Measurements from ENCODE around the gene TSC22D4. TPM values are rescaled to one million over a fixed set of nuclear protein-coding genes. Genes with fewer than 3 reads are reported as not detected.

Gene TSC22D4
- total RNA-seq, 2 donors from 2014 or later, result 25.7 to 45.5 TPM

DNA sequence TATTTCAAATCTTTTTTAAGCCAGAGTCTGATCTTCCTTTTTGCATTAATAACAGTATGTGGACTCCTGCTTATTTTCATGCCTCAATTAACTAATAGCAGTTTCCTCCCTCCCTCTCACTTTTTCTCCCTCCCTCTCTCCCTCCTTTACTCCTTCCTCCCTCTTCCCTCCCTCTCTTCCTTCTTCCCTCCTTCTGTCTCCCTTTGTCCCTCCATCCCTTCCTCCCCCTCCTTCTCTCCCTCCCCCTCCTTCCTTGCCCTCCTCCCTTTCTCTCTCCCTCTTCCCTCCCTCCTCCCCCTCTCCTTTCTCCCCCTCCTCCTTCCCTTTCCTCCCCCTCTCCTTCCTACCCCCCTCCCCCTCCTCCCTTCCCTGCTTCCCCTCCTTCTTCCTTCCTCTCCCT is 52.5 kb downstream of the TSC22D4 start:
- Histone ChIP-seq H3K9me3 (no peaks in the 10 kb centered on the region), H3K36me3 (peaks cover 1% of the 10 kb centered on the region), H3K27ac (no peak overlapping the region), H3K4me3 (no peak overlapping the region), H3K27me3 (replicated peaks; ENCODE audit: insufficient read depth) (no peaks in the 10 kb centered on the region), H3K4me1 (ENCODE audit: control insufficient read depth in 1 of 2, low read depth in 2 of 2) (peaks cover 14 to 18% of the 10 kb centered on the region in 2 donors)
- DNase-seq (ENCODE audit: low spot score) (no peak), ATAC-seq (ENCODE audit: insufficient number of reproducible peaks, low FRiP score, low read depth) (no peak)
- TF ChIP-seq, protein P1, sequence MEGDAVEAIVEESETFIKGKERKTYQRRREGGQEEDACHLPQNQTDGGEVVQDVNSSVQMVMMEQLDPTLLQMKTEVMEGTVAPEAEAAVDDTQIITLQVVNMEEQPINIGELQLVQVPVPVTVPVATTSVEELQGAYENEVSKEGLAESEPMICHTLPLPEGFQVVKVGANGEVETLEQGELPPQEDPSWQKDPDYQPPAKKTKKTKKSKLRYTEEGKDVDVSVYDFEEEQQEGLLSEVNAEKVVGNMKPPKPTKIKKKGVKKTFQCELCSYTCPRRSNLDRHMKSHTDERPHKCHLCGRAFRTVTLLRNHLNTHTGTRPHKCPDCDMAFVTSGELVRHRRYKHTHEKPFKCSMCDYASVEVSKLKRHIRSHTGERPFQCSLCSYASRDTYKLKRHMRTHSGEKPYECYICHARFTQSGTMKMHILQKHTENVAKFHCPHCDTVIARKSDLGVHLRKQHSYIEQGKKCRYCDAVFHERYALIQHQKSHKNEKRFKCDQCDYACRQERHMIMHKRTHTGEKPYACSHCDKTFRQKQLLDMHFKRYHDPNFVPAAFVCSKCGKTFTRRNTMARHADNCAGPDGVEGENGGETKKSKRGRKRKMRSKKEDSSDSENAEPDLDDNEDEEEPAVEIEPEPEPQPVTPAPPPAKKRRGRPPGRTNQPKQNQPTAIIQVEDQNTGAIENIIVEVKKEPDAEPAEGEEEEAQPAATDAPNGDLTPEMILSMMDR (IDR thresholded peaks at IDR 0.05), result no peak

DNA sequence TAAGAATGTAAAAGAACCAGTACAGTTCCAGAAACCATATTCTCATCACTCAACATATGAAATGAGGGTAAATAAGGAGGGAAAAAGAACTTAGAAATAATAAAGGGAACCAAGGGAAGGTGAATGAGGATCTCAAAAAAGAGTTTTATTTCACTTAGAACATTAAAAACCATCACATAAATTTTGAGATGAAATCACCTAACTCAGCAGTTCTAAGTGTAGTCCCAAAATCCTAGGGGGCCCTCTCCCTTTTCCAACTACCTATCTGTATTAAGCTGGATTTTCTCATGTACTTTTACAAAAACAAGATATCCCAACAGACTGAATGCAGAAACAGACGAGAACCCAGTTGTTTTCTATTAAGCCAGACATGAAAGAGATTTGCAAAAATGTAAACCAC is 53.7 kb downstream of the TSC22D4 start:
- H3K4me3 ChIP-seq, result no peak overlapping the region
- no peak for DNase-seq (ENCODE audit: low spot score)
- no peaks in the 10 kb centered on the region for H3K9me3 ChIP-seq
- H3K36me3 ChIP-seq, result no peaks in the 10 kb centered on the region
- TF ChIP-seq, protein P1 (IDR thresholded peaks at IDR 0.05), result no peak
- peaks cover 5 to 7% of the 10 kb centered on the region in 2 donors for H3K4me1 ChIP-seq (ENCODE audit: control insufficient read depth in 1 of 2, low read depth in 2 of 2)
- no peak for ATAC-seq (ENCODE audit: insufficient number of reproducible peaks, low FRiP score, low read depth)
- H3K27me3 ChIP-seq (replicated peaks; ENCODE audit: insufficient read depth), result no peaks in the 10 kb centered on the region
- no peak overlapping the region for H3K27ac ChIP-seq

GRCh38 chr7:100423315-100423714 is 55.7 kb downstream of the TSC22D4 start:
- no peak overlapping the region for H3K4me3 ChIP-seq
- ATAC-seq (ENCODE audit: insufficient number of reproducible peaks, low FRiP score, low read depth), result no peak

DNA sequence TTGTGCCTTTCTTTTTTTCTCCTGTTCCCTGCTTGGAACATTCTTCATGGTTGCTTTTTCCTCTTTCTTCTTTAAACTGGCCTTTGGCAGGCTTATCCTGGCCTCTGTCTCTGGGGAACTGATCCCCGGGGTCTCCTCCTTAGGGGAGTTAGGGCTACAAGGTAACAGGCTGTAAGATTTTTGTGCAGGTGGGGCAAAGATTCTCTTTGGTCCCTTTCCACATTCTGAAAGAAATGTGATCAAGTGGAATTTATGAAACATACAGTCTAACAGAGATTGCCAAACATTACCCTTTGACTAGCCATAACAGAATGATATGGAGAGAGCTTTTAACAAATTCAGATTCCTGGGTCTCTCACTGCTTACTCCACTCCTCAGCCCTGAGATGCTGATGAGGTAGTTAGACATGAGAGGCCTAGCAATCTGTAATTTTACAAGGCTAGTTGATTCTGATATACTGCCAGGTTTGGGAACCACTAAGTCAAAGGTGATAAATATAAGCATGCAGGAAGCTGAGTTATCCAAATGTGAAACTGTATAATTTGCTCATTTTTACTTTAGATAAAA is 59.3 kb downstream of the TSC22D4 start:
- TF ChIP-seq, protein P1 (IDR thresholded peaks at IDR 0.05), result no peak
- H3K9me3 ChIP-seq, result no peaks in the 10 kb centered on the region
- DNase-seq (ENCODE audit: low spot score) (no peak), ATAC-seq (ENCODE audit: insufficient number of reproducible peaks, low FRiP score, low read depth) (no peak)
- no peak overlapping the region for H3K27ac ChIP-seq
- no peaks in the 10 kb centered on the region for H3K36me3 ChIP-seq
- H3K27me3 ChIP-seq (replicated peaks; ENCODE audit: insufficient read depth), result no peaks in the 10 kb centered on the region
- H3K4me3 ChIP-seq, result no peak overlapping the region
- no peaks in the 10 kb centered on the region for H3K4me1 ChIP-seq (ENCODE audit: control insufficient read depth in 1 of 2, low read depth in 2 of 2)

More at GRCh38 chr7:100423315-100423714, 55.7 kb downstream of the TSC22D4 start:
- DNase-seq (ENCODE audit: low spot score), result no peak
- TF ChIP-seq, protein P1 (IDR thresholded peaks at IDR 0.05), result no peak
- H3K27me3 ChIP-seq (replicated peaks; ENCODE audit: insufficient read depth), result no peaks in the 10 kb centered on the region
- no peaks in the 10 kb centered on the region for H3K9me3 ChIP-seq
- H3K27ac ChIP-seq, result no peak overlapping the region
- peaks cover 5% of the 10 kb centered on the region in 2 donors for H3K4me1 ChIP-seq (ENCODE audit: control insufficient read depth in 1 of 2, low read depth in 2 of 2)
- H3K36me3 ChIP-seq, result no peaks in the 10 kb centered on the region

DNA sequence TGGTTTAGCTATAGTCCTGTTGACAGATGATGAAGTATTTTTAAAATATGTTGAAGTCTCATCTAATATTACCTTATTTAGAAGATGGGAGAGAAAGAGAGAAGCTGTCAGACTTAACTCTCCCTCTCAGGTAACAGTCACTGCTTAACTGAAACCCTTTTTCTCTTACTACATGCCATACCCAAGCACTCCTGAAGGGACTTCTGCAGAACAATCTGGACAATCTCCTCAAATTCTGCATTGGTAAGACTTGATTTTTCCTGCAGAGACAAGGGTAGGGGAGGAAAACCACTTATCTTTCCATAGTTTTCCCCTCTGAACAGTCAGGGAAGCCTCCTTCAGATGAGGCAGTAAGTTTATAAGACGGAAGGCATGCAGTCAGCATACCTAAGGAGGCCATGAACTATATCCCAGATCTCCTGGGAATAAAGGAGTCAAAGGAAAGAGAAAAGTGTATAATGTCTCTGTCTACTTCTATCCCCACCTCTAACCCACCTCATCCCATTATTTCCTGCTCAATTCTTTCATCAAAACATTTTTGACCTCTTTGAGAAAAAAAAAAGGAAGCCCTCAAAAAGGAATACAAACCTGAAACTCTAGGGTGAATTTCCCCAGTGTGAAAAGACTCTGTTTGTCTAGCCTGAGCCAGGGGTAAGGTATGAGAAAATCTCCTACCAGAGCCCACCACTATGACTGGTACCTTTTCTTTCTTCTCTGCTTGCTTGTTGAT is 59.9 kb downstream of the TSC22D4 start:
- no peaks in the 10 kb centered on the region for H3K4me1 ChIP-seq (ENCODE audit: control insufficient read depth in 1 of 2, low read depth in 2 of 2)
- ATAC-seq (ENCODE audit: insufficient number of reproducible peaks, low FRiP score, low read depth) (no peak), DNase-seq (ENCODE audit: low spot score) (no peak)
- no peaks in the 10 kb centered on the region for H3K27me3 ChIP-seq (replicated peaks; ENCODE audit: insufficient read depth)
- TF ChIP-seq, protein P1 (IDR thresholded peaks at IDR 0.05), result no peak
- H3K27ac ChIP-seq, result no peak overlapping the region
- no peaks in the 10 kb centered on the region for H3K36me3 ChIP-seq
- no peak overlapping the region for H3K4me3 ChIP-seq
- no peaks in the 10 kb centered on the region for H3K9me3 ChIP-seq

Other genes with a start within 250 kb of the TSC22D4 start
- not detected for gene SPDYE3, start 171.5 kb downstream of the TSC22D4 start, total RNA-seq
- gene PILRB, start 121.1 kb downstream of the TSC22D4 start, total RNA-seq, result 100 to 1,000 TPM in 1 of 2 donors, 10 to 100 TPM in 1; 88.4 to 100 TPM
- gene PILRA, start 105.7 kb downstream of the TSC22D4 start, total RNA-seq, result 1 to 10 TPM; 5.0 to 8.5 TPM
- 1 to 10 TPM; 3.1 to 3.5 TPM for gene ZCWPW1, start 50.5 kb downstream of the TSC22D4 start, total RNA-seq
- 10 to 100 TPM; 27.2 to 27.8 TPM for gene MEPCE, start 49.4 kb downstream of the TSC22D4 start, total RNA-seq
- gene PPP1R35, start 42.7 kb downstream of the TSC22D4 start, total RNA-seq, result 10 to 100 TPM; 29.5 to 54.7 TPM
- not detected for gene SPACDR, start 15.0 kb downstream of the TSC22D4 start, total RNA-seq
- gene NYAP1, start 4.7 kb upstream of the TSC22D4 start, total RNA-seq, result under 1 TPM; 0.92 to 0.95 TPM
- 10 to 100 TPM; 39.4 to 51.6 TPM for gene AGFG2, start 60.0 kb upstream of the TSC22D4 start, total RNA-seq
- 1 to 10 TPM in 1 of 2 donors, under 1 TPM in 1; 0.81 to 1.1 TPM for gene SAP25, start 94.7 kb upstream of the TSC22D4 start, total RNA-seq
- gene LRCH4, start 106.9 kb upstream of the TSC22D4 start, total RNA-seq, result 100 to 1,000 TPM in 1 of 2 donors, 10 to 100 TPM in 1; 99.8 to 131 TPM
- not detected for gene FBXO24, start 107.1 kb upstream of the TSC22D4 start, total RNA-seq
- 100 to 1,000 TPM; 130 to 140 TPM for gene PCOLCE, start 123.1 kb upstream of the TSC22D4 start, total RNA-seq
- gene MOSPD3, start 133.3 kb upstream of the TSC22D4 start, total RNA-seq, result 10 to 100 TPM in 1 of 2 donors, 1 to 10 TPM in 1; 9.2 to 29.6 TPM
- 1 to 10 TPM in 1 of 2 donors, under 1 TPM in 1; 0.35 to 1.9 TPM for gene TFR2, start 162.3 kb upstream of the TSC22D4 start, total RNA-seq
- not detected for gene ACTL6B, start 177.2 kb upstream of the TSC22D4 start, total RNA-seq
- 100 to 1,000 TPM; 176 to 255 TPM for gene GNB2, start 194.5 kb upstream of the TSC22D4 start, total RNA-seq
- 10 to 100 TPM; 35.7 to 40.7 TPM for gene GIGYF1, start 215.0 kb upstream of the TSC22D4 start, total RNA-seq
- 10 to 100 TPM; 19.6 to 21.0 TPM for gene POP7, start 226.9 kb upstream of the TSC22D4 start, total RNA-seq
- not detected for gene EPO, start 241.3 kb upstream of the TSC22D4 start, total RNA-seq